NCI-H2196 (cell line): ENCODE measurements around the gene CENPP.
A peak's percentile ranks its signal among the peaks of the same experiment; 100 is the strongest.
"Not testable (repeated sequence)": the region's sequence is repeated elsewhere in the genome, so short reads cannot be mapped to it uniquely, and the experiment has no call there.

Experiments
- DNase-seq: peaks from one replicate; lab custom pipeline; 2025; ENCODE audit not compliant: unreplicated experiment; lab: John Stamatoyannopoulos, UW

CENPP gene

DNA sequence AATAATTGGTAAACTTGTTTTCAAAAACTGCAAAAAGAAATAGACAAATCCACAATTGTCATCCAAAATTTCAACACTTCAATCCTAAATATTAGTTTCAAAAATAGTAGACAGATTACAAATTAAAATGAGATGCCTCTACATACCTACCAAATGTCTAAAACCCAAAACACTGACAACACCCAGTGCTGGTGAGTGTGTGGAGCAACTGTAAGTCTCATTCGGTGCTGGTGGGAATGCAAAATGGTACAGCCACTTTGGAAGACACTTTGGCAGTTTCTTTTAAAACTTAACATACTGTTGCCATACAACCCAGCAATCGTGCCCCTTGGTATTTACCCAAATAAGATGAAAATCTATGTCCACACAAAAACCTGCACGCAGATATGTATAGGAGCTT, 203.4 kb downstream of the CENPP start:
- DNase-seq = no peak

DNA sequence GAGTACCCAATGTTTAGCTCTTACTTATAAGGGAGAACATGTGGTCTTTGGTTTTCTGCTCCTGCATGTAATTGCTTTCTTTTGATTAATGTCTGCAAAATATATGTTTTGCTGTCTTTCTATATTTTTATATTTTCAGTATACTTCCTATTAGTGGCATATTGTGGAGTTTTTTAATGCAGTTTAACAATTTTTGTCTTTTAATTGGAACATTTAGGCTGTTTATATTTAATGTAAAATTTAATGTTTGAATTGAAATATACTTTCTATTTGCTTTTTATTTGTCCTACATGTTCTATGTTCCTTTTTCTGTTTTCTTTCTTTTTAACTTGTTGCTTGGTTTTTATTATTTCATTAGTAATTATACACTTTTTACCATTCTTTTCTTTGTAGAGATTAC, 205.1 kb downstream of the CENPP start:
- DNase-seq = no peak

DNA sequence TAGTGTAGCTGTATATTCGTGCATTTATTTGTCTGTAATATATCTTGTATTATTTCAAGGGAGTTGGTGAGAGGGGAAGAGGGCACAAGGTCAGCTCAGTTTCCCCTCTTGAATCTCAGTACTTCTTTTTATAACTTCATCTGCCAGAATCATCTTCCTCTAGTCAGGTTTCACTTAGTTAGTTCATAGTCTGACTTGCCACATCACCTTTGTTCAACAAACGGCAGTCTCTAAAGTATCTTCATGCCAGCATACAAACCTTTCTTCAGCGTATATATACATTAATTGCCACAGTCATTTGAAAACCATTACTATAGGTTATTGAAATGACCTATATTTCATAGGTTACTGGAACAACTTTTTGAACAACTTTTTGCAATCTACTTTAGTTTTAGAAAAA, 208.5 kb downstream of the CENPP start:
- no peak for DNase-seq

DNA sequence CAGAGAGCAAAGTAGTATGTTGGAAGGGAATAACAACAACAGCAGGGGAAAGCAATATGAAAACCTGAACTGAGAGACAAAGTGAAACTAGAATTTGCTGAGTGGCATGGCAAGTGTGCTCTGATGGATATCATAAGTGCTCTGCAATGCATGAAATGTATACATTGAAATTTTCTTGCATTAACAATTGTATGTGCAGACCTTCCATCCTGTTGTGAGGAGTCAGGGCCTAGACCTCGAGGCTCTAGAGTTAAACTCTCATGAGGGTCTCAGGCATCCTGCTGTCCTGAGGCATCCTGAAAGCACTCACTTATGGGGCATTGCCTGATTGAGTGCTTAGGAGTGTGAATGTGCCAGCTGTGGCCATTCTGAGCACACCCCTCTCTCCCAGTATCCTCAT, 208.9 kb downstream of the CENPP start:
- DNase-seq = no peak

DNA sequence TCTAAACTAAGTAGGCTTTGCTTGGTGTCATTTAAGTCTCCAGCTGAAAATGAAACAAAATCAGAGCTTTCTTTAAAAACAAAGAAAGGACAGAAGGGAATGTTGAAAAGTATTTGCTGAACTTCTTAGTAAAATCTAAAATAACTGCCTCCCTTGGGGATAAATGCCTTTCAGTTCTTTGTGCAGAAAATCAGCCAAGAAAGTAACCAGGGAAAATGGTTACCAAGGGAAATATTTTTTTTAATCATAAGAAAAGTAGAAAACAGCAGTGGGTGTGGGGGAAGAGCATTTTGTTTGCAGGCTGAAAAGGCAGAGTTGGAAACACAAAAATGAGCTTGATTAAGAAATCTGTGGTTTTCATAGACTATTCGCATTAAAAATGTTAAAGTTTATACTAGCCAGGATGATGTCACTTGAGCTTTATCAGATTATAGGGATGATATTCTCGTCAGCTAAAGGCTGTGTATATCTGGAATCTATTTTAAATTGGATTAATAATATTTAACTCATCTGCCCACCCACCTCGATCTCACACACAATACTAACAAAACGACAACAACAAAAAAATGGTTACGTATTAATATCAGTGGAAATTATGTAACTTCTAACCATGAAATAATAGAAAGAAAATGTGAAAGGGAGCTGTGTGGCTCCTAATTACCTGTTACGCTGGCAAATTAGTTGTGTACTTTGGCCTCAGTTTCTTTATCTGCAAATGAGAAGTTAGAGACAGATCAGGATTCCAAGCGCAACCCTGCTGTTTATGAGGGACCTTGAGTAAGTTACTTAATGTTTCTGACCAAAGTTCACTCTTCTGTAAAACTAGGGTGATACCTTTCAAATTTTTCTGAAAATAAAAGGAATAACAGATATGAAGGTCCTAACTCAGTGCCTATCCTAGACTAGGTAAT, 210.4 kb downstream of the CENPP start, which contains the start of gene ECM2:
Gene ECM2, minus strand, starts transcription at position 51 of the 911 bp plus-strand sequence. CDS start 13,124 bp downstream, outside the sequence.
- DNase-seq = no peak

DNA sequence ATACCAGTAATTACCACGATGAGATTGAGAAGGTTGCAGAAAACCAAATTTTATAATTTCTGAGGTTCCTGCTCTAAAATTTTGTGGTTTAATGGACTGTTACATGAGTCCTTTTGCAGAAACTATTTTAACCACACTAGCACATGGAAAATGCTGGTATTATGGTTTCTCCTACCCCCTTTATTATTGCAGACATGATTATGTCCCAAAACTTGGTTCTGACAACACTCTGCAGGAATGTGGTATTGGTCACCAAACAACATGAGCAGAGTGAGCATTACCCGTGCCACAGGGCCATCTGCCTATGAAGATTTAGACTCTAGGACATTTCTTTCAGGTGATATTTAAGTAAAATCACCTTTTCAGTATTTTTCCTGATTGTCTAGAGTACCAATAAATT, 212.8 kb downstream of the CENPP start:
- DNase-seq = no peak

DNA sequence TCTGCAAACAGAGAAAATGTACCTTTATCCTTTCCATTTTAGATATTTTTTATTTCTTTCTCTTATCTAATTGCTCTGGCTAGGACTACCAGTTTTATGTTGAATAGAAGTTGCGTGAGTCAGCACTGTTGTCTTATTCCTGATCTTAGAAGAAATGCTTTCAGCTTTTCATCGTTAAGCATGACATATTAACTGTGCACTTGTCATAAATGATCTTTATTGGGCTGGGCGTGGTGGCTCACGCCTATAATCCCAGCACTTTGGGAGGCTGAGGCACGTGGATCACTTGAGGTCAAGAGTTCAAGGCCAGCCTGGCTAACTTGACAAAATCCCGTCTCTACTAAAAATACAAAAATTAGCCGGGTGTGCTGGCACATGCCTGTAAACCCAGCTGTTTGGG, 218.2 kb downstream of the CENPP start:
- DNase-seq = no peak

DNA sequence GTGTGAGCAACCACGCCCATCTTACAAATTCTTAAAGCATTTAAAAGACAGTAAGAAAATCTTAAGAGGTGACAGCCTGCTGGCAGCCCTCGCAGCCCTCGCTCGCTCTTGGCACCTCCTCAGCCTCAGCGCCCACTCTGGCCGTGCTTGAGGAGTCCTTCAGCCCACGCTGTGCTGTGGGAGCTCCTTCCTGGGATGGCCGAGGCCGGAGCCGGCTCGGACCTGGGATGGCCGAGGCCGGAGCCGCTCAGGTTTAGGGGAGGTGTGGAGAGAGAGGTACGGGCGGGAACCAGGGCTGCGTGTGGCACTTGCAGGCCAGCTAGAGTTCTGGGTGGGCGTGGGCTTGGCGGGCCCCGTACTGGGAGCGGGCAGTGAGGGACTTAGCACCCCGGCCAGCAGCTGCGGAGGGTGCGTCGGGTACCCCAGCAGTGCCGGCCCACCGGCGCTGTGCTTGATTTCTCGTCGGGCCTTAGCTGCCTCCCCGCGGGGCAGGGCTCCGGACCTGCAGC, 219.3 kb downstream of the CENPP start:
- DNase-seq = no peak

DNA sequence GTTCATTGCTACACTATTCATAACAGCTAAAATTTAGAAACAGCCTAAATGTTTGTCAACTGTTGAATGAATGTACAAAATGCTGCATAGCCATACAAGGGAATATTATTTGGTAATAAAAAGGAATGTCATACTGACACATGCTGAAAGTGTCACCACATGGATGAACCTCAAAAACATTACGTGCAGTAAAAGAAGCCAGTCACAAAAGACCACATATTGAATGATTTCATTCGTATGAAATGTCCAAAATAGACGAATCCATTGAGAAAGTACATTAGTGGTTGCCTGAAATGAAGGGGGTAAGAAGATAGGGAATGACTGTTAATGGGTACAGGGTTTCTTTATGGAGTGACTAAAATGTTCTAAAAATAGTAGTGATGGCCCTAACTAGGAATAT, 221.6 kb downstream of the CENPP start:
- DNase-seq = no peak

DNA sequence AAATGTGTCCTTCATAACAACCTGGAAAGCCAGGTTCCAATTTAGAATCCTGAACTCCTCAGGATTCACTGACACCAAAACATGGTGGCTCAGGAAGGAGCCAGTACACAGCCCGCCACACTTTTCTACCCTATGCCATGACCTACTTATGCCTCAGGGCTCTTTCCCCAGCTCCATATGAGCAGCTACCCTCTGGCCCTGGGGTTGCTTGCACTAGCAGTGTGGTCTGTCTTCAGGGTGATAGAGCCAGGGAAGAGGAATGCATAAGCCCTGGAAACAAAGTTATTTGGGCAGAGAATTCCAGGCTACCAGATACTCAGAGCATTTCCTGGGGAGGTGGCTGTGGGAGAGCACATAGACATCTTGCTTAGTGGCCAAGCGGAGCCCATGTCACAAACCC, 225.0 kb downstream of the CENPP start:
- no peak for DNase-seq

DNA sequence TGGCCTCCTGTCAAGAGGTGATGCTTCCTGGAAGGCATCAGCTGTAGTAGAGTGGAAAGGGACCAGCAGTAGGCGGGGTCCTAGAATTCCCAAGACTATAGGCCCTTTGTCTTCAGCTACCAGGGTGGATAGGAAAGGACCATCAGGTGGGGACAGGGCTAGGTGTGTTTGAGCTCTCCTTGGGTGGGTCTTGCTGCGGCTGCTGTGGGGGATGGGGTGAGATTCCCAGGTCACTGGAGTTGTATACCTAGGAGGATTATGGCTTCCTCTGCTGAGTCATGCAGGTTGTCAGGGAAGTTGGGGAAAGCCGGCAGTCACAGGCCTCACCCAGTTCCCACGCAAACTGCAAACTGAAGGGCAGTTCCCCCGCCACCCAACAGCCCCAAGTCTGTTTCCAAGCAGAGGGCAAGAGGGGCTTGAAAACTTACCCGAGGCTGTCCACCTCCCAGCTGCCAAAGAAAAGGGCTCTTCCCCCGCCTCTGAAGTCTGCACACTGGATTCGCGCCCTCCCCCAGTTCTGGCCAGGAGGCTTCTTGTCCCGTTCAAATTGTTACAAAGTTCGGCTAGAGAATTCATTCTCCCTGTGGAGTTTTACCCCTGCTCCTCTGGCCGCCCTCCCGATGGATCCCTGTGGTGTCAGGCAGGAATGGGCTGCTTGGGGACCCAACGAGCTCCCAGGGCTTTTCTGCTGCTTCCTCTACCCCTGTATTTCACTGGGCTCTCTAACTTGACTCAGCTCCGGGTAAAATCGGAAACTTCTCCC, 233.0 kb downstream of the CENPP start:
- no peak for DNase-seq

DNA sequence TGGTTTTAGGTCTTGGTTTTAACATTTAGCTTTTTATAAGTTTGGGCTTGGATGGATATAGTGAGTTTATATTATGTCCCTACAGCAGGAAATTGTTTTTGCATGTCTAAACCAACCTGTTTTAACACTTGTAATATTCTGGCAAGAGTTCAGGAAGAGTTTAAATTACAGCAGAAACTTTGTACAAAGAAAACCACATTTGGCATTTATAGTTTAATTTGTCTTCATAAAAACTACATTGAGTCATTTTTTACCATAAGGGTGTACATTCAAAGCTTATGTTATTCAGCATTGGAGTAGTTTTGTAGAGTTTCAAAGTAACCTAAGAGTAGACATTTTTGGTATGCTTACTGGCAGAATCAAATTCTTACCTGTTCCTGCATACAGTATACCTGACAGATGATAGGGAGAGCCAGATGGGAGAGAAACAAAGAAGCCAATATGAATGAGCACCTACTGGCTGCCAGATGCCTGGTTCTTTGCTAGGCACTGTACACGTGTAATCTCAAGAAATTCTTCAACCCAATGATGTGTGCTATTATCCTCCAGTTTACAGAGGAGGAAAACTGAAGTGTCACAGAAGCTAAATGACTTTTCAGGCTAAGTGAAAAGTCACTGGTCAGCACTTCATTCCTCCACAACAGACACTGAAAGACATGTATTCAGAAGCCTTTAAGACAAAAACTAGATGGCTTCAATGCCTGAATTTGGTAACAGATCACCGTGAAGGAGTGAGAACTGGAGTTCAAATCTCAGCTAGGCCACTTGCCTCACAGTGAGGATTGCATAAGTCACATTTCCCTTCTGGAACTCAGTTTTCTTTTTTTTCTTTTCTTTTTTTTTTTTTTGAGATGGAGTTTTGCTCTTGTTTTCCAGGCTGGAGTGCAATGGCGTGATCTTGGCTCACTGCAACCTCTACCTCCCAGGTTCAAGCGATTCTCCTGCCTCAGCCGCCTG, 235.9 kb downstream of the CENPP start:
- peak; percentile 12 for DNase-seq

DNA sequence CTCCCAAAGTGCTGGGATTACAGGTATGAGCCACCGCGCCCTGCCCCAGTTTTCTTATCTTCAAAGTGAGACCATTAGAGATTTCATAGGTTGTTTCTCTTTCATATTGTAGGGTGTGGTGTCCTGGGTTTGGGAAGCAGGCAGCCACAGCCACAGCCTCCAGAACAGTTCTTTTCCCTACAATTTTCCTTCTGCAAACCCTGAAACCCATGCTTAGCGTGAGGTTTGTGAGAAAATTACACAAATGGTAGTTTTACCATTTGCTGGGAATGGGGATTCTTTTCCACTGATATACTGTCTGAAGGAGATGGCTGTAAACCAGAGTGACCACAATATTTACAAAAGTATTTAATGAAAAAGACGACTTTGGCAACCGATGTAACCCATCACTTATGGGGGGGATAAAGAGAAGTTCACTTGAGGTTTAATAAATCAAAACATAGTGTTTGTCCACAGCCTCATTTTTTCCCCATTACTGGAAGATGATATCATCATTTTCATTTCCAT, 236.8 kb downstream of the CENPP start:
- no peak for DNase-seq

DNA sequence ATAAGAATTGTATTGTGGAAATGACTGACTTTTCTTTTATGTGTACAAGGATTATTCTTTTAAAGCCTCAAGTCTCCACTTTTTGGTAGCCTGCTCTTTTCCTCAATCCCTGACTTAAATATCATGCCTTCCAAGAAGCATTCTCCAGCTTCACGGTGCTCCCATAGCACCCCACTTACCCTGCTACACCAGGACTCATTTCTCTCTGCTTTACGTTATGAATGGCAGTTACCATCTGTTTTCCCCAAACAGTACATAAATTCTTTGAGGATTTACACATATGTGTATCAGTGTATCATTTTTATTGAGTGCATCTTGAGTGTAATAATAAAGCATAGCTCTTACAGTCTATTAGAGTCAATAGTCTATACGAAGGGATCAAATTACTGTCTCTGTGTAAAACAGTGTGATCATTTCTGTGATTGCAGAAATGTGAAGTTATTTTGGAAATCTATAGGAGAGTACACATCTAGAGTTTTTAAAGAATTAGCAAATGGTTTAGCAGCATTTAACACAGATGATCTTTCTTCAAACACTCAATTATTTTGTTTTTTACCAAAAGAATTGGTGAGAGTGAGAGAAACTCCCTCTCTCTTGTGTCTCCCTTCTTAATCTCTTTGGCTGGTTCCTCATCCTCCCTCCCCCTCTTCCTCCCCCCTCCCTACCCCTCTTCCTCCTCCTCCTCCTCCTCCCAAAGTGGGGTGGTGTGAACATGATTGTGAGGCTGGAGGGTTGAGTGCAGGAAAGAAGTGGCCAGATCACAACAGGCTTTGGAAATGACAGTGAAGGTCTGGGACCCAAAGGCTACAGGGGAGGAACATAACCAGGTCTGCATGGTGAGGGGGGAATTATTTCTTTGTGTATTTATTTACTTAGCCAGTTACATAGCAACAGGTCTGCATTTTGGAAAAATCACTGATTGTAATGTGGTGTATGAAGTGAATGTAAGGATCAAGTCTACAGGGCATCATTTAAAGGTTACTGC, 237.7 kb downstream of the CENPP start:
- peak; percentile 28 for DNase-seq

DNA sequence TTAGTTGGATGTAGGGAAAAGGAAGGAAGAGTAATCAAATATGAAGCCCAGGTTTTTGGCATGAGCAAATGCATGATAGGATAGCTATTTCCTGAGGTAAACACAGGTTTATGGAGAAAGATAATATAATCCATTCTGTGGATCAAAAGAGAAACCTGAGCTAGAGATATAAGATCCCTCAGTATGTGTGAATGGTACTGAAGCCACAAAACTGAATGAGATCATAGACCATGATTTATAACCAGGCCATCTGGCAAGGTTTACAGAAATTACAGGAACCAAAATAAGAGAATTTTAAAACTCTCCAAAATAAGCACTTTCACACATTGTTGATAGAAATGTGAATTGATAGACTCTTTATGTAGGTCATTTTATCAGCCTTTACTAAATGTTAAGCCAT, 238.8 kb downstream of the CENPP start:
- DNase-seq = peak; percentile 49

DNA sequence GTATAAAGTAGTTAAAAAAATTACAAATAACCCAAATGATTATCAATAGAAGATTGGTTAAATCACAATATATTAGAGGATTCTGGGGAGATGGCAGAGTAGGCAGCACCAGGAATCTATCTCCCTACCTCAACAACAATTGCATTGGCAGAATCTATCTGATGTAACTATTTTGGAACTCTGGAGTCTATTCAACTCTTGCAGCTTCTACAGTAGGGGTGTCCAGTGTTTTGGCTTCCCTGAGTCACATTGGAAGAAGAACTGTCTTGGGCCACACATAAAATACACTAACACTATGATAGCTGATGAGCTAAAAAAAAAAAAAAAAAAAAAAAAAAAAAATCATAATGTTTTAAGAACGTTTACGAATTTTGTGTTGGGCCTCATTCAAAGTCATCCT, 239.2 kb downstream of the CENPP start:
- DNase-seq = no peak

DNA sequence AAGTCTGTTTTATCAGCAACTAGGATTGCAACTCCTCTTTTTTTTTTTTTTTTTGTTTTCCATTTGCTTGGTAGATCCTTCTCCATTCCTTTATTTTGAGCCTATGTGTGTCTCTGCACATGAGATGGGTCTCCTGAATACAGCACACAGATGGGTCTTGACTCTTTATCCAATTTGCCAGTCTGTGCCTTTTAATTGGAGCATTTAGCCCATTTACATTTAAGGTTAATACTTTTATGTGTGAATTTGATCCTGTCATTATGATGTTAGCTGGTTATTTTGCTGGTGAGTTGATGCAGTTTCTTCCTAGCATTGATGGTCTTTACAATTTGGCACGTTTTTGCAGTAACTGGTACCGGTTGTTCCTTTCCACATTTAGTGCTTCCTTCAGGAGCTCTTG, 246.1 kb downstream of the CENPP start:
- not testable (repeated sequence) for DNase-seq

DNA sequence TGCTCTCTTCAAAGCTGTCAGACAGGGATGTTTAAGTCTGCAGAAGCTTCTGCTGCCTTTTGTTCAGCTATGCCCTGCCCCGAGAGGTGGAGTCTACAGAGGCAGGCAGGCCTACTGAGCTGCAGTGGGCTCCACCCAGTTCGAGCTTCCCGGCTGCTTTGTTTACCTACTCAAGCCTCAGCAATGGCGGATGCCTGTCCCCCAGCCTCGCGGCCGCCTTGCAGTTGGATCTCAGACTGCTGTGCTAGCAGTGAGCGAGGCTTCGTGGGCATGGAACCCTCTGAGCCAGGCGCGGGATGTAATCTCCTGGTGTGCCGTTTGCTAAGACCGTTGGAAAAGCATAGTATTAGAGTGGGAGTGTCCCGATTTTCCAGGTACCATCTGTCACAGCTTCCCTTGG, 247.9 kb downstream of the CENPP start:
- DNase-seq = not testable (repeated sequence)

DNA sequence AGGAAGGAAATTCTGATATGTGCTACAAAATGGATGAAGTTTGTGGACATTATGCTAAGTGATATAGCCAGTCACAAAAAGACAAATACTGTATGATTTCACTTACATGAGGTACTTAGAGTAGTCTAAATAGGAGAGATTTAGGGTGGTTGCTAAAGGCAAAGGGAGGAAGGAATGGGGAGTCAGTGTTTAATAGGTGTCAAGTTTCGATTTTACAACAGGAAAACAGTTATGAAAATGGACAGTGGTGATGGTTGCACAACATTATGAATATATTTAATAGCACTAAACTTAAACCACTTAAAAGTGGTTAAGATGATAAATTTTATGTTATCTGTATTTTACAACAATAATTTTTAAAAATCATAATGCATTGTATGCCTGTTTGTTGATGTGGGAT, 250.4 kb downstream of the CENPP start:
- no peak for DNase-seq
